Fibroblast of lung (primary cell): ENCODE data around the gene SLC2A3.
"Not testable (repeated sequence)": the region's sequence is repeated elsewhere in the genome, so short reads cannot be mapped to it uniquely, and the experiment has no call there.

Experiments
- CTCF ChIP-seq, 2 donors: IDR thresholded peaks in 1 of 2; conservative IDR thresholded peaks in 1 of 2; 1 replicate in 1 of 2; 2 replicates in 1 of 2; pipeline ENCODE4 v1.5.1; 2011 to 2012; ENCODE audit warnings: low read length in 2 of 2, control low read depth in 1 of 2, inconsistent platforms in 1 of 2, low read depth in 1 of 2, mild to moderate bottlenecking in 1 of 2
- EZH2 ChIP-seq: IDR thresholded peaks from 2 replicates; pipeline ENCODE4 v1.5.1; 2012; ENCODE audit warnings: low read length, control low read depth, mild to moderate bottlenecking; ENCODE audit errors: missing control alignments

DNA sequence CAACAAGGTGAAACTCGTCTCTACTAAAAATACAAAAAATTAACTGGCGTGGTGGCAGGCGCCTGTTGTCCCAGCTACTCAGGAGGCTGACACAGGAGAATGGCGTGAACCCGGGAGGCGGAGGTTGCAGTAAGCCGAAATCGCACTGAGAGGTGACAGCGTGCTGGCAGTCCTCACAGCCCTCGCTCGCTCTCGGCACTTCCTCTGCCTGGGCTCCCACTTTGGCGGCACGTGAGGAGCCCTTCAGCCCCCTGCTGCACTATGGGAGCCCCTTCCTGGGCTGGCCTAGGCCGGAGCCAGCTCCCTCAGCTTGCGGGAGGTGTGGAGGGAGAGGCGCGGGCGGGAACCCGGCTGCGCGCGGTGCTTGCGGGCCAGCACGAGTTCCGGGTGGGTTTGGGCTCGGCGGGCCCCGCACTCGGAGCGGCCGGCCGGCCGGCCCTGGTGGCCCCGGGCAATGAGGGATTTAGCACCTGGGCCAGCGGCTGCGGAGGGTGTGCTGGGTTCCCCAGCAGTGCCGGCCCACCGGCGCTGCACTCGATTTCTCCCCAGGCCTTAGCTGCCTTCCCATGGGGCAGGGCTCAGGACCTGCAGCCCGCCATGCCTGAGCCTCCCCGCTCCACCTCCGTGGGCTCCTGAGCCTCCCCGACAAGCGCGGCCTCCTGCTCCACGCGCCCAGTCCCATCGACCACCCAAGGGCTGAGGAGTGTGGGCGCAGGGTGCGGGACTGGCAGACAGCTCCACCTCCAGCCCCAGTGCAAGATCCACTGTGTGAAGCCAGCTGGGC, 54.8 kb downstream of the SLC2A3 start:
- TF ChIP-seq CTCF (conservative IDR thresholded peaks at IDR 0.05 in 1 of 2, IDR thresholded peaks at IDR 0.05 in 1 of 2; ENCODE audit: low read depth in 1 of 2, low read length in 2 of 2); EZH2: not testable (repeated sequence)
